ENCODE measurements around the gene MYDGF. TPM values are rescaled to one million over a fixed set of nuclear protein-coding genes. Genes with fewer than 3 reads are reported as not detected.

MYDGF gene
- total RNA-seq, 1 experiment from 2014 or later = 128 TPM

GRCh38 chr19:4653793-4654436, 16.2 kb downstream of the MYDGF start:
- intact Hi-C loops (cut with micrococcal nuclease; ENCODE audit: unreplicated experiment) = no loop called here
- Histone ChIP-seq H3K36me3 (ENCODE audit: insufficient read depth, low read length, poor library complexity, severe bottlenecking) (peaks cover 37% of the 10 kb centered on the region), H3K27me3 (replicated peaks; ENCODE audit: insufficient read depth, low read depth, low read length, poor library complexity) (no peaks in the 10 kb centered on the region)

GRCh38 chr19:4652075-4652474, 18.1 kb downstream of the MYDGF start:
- Histone ChIP-seq H3K9me3 (ENCODE audit: low read depth, low read length, poor library complexity, severe bottlenecking) (no peaks in the 10 kb centered on the region), H3K27ac (ENCODE audit: low read depth, low read length, poor library complexity, severe bottlenecking) (no peak overlapping the region), H3K4me1 (ENCODE audit: insufficient read depth, low read length, poor library complexity, severe bottlenecking) (no peaks in the 10 kb centered on the region), H3K27me3 (replicated peaks; ENCODE audit: insufficient read depth, low read depth, low read length, poor library complexity) (no peaks in the 10 kb centered on the region), H3K4me3 (ENCODE audit: low read depth, low read length, poor library complexity, severe bottlenecking) (no peak overlapping the region), H3K36me3 (ENCODE audit: insufficient read depth, low read length, poor library complexity, severe bottlenecking) (peaks cover 22% of the 10 kb centered on the region)
- intact Hi-C loops (cut with micrococcal nuclease; ENCODE audit: unreplicated experiment) = no loop called here
- ChIA-PET POLR2A (ENCODE audit: low non-redundant PET) (no interaction called here), CTCF (no interaction called here)
- no TSS peak for BruUV-seq (replicated peaks)
- no peak for DNase-seq (ENCODE audit: low spot score)
- TF ChIP-seq EZH2 (IDR thresholded peaks at IDR 0.05; ENCODE audit: borderline replicate concordance, low read depth, low read length, poor library complexity, severe bottlenecking) (no peak), CTCF (conservative IDR thresholded peaks at IDR 0.05; ENCODE audit: low read depth, low read length) (no peak)

More at GRCh38 chr19:4653793-4654436, 16.2 kb downstream of the MYDGF start:
- TF ChIP-seq EZH2 (IDR thresholded peaks at IDR 0.05; ENCODE audit: borderline replicate concordance, low read depth, low read length, poor library complexity, severe bottlenecking) (no peak), CTCF (conservative IDR thresholded peaks at IDR 0.05; ENCODE audit: low read depth, low read length) (no peak)
- no peaks in the 10 kb centered on the region for H3K4me1 ChIP-seq (ENCODE audit: insufficient read depth, low read length, poor library complexity, severe bottlenecking)
- ChIA-PET POLR2A (ENCODE audit: low non-redundant PET) (interaction anchor here (0.6 to 0.7 kb wide), 3 partner anchors 138 to 799 kb away, joined by 3 to 18 read pairs (median 6); partner anchors contain the start of gene FEM1A), CTCF (interaction anchor here (0.7 kb wide), 1 partner anchor 95 kb away, joined by 4 read pairs; no protein-coding TSS in a partner anchor)
- no peak for DNase-seq (ENCODE audit: low spot score)
- no peaks in the 10 kb centered on the region for H3K9me3 ChIP-seq (ENCODE audit: low read depth, low read length, poor library complexity, severe bottlenecking)
- BruUV-seq (replicated peaks) = no TSS peak
- H3K4me3 ChIP-seq (ENCODE audit: low read depth, low read length, poor library complexity, severe bottlenecking) = no peak overlapping the region
- H3K27ac ChIP-seq (ENCODE audit: low read depth, low read length, poor library complexity, severe bottlenecking) = no peak overlapping the region

- CTCF ChIA-PET = no interaction called here
- POLR2A ChIA-PET (ENCODE audit: low non-redundant PET) = no interaction called here
- H3K36me3 ChIP-seq (ENCODE audit: insufficient read depth, low read length, poor library complexity, severe bottlenecking) = peaks cover 18% of the 10 kb centered on the region
- BruUV-seq (replicated peaks) = no TSS peak
- H3K9me3 ChIP-seq (ENCODE audit: low read depth, low read length, poor library complexity, severe bottlenecking) = no peaks in the 10 kb centered on the region
- H3K4me1 ChIP-seq (ENCODE audit: insufficient read depth, low read length, poor library complexity, severe bottlenecking) = no peaks in the 10 kb centered on the region
- DNase-seq (ENCODE audit: low spot score) = no peak
- H3K4me3 ChIP-seq (ENCODE audit: low read depth, low read length, poor library complexity, severe bottlenecking) = no peak overlapping the region
- intact Hi-C loops (cut with micrococcal nuclease; ENCODE audit: unreplicated experiment) = no loop called here
- H3K27me3 ChIP-seq (replicated peaks; ENCODE audit: insufficient read depth, low read depth, low read length, poor library complexity) = no peaks in the 10 kb centered on the region
- no peak overlapping the region for H3K27ac ChIP-seq (ENCODE audit: low read depth, low read length, poor library complexity, severe bottlenecking)
- no peak for TF ChIP-seq EZH2 (IDR thresholded peaks at IDR 0.05; ENCODE audit: borderline replicate concordance, low read depth, low read length, poor library complexity, severe bottlenecking)
- TF ChIP-seq CTCF (conservative IDR thresholded peaks at IDR 0.05; ENCODE audit: low read depth, low read length) = no peak
These were observed 20.0 kb downstream of the MYDGF start for GRCh38 chr19:4650159-4650558.
